Uterus (tissue), 4 donors: Measurements from ENCODE around the gene S100P. TPM values are rescaled to one million over a fixed set of nuclear protein-coding genes. Genes with fewer than 3 reads are reported as not detected.

Source experiments
- DNase-seq, 2 donors: peaks; one replicate each; pipeline ENCODE4 v3.0.0-alpha.2; 2019 to 2020
- H3K27ac ChIP-seq, 2 donors: fragments of 200-600 bp; sonication (generic); 1 replicate in 1 of 2; 2 replicates in 1 of 2; pipeline ENCODE4 v1.5.1; 2016 to 2018
- H3K27me3 ChIP-seq, 2 donors: fragments of 200-600 bp; sonication (generic); one replicate each; pipeline ENCODE4 v1.5.1; 2018 to 2019; ENCODE audit warnings: control low read depth in 1 of 2
- H3K36me3 ChIP-seq, 2 donors: fragments of 200-600 bp; sonication (generic); one replicate each; pipeline ENCODE4 v1.5.1; 2019; ENCODE audit warnings: control low read depth in 1 of 2
- H3K4me1 ChIP-seq, 2 donors: fragments of 200-600 bp; sonication (generic); one replicate each; pipeline ENCODE4 v1.5.1; 2018 to 2019; ENCODE audit warnings: control low read depth in 1 of 2
- H3K4me3 ChIP-seq, 2 donors: fragments of 200-600 bp; sonication (generic); 1 replicate in 1 of 2; 2 replicates in 1 of 2; pipeline ENCODE4 v1.5.1; 2018 to 2019; ENCODE audit warnings: mild to moderate bottlenecking in 1 of 2
- H3K9me3 ChIP-seq, 2 donors: fragments of 200-600 bp; sonication (generic); one replicate each; pipeline ENCODE4 v1.5.1; 2019; ENCODE audit warnings: control low read depth in 1 of 2
- POLR2A ChIP-seq, 2 donors: fragments of 450-650 bp; IDR thresholded peaks; one replicate each; pipeline ENCODE4 v1.6.1; 2016; ENCODE audit warnings: antibody characterized with exemption in 2 of 2, mild to moderate bottlenecking in 1 of 2, moderate library complexity in 1 of 2
- intact Hi-C: fragments of 100-400 bp; cut with DNase I; formaldehyde crosslinking; loops from one replicate; pipeline ENCODE4 v1.15.1; 2023; ENCODE audit warnings: low total_unique reads
- total RNA-seq, 4 donors: library from RNA; depleted of rRNA in 3 of 4; stranded (reverse); fragments of >200 nt in 3 of 4; gene quantifications; one replicate each; pipeline versions ENCODE4 v1.1.0 to v1.2.4, GENCODE V29; 2014 to 2023
- TF ChIP-seq, protein P1 (sequence below), 4 experiments: fragments of 200-600 bp in 2 of 4; fragments of 450-650 bp in 2 of 4; sonication (generic) in 2 of 4; IDR thresholded peaks; one replicate each; pipeline ENCODE4 v1.5.1; 2016 to 2019; ENCODE audit warnings: antibody characterized with exemption in 4 of 4, mild to moderate bottlenecking in 2 of 4, moderate library complexity in 1 of 4
- donor health status: DM: yes; HTN: yes; CAD: no.

The S100P gene
- total RNA-seq, 4 donors from 2014 or later = 0.26 to 1.3 TPM; not detected in 2

DNA sequence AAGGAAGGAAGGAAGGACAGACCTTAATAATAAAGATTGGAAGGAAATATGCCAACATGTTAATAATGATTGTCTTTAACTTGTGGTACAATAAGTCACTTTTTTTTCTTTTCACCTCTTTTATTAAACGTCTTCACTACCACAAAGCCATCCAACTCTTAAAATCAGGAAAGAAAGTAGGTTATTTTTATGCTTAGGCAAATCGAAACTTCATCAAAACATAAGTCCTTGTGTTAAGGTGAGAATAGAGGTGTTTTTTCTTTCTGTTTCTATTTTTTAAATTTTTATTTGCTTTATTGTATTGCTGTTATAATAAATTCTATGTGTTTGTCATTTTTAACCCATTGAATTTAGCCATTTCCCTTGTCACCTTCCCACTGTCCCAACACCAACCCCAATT is 48.8 kb downstream of the S100P start:
- Histone ChIP-seq H3K27ac (no peak overlapping the region), H3K9me3 (no peaks in the 10 kb centered on the region), H3K27me3 (no peaks in the 10 kb centered on the region), H3K4me3 (no peak overlapping the region), H3K36me3 (no peaks in the 10 kb centered on the region), H3K4me1 (peaks cover 0 to 8% of the 10 kb centered on the region in 2 donors)
- intact Hi-C loops = no loop called here
- DNase-seq = no peak
- TF ChIP-seq, protein P1, sequence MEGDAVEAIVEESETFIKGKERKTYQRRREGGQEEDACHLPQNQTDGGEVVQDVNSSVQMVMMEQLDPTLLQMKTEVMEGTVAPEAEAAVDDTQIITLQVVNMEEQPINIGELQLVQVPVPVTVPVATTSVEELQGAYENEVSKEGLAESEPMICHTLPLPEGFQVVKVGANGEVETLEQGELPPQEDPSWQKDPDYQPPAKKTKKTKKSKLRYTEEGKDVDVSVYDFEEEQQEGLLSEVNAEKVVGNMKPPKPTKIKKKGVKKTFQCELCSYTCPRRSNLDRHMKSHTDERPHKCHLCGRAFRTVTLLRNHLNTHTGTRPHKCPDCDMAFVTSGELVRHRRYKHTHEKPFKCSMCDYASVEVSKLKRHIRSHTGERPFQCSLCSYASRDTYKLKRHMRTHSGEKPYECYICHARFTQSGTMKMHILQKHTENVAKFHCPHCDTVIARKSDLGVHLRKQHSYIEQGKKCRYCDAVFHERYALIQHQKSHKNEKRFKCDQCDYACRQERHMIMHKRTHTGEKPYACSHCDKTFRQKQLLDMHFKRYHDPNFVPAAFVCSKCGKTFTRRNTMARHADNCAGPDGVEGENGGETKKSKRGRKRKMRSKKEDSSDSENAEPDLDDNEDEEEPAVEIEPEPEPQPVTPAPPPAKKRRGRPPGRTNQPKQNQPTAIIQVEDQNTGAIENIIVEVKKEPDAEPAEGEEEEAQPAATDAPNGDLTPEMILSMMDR (IDR thresholded peaks at IDR 0.05) = no peak
- no peak for TF ChIP-seq POLR2A (IDR thresholded peaks at IDR 0.05)

DNA sequence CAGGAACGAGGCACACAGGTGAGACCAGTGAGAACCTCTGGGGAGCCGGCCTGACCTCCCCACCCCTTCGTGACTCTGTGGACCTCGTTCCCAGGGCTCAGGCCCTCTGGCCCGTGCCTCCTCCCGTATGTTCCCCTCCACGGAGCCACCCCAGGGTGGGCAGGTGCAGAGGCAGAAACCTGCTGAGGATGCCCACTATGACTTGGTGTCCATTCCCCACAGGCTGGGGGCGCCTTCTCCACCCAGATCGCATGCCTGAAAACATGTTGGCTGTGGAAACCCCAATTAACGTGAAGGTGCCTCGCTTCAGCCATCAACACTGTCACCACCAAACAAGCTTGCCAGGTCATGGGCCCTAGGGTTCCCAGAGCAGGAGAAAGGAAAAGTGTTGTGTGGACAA is 49.3 kb downstream of the S100P start:
- Histone ChIP-seq H3K27me3 (no peaks in the 10 kb centered on the region), H3K4me1 (peaks cover 0 to 9% of the 10 kb centered on the region in 2 donors), H3K4me3 (no peak overlapping the region), H3K27ac (no peak overlapping the region), H3K9me3 (no peaks in the 10 kb centered on the region), H3K36me3 (no peaks in the 10 kb centered on the region)
- intact Hi-C loops = no loop called here
- no peak for DNase-seq
- TF ChIP-seq, protein P1 (IDR thresholded peaks at IDR 0.05) = no peak
- no peak for TF ChIP-seq POLR2A (IDR thresholded peaks at IDR 0.05)

Other genes starting within 250 kb of the S100P start
- 10 to 100 TPM in 3 of 4 donors, 1 to 10 TPM in 1; 2.9 to 49.1 (median 27.3) TPM for gene PPP2R2C, start 221.3 kb upstream of the S100P start, total RNA-seq
- gene MAN2B2, start 118.7 kb upstream of the S100P start, total RNA-seq = 10 to 100 TPM; 14.8 to 30.8 (median 19.2) TPM
- 100 to 1,000 TPM in 3 of 4 donors, 10 to 100 TPM in 1; 29.2 to 263 (median 174) TPM for gene MRFAP1, start 53.2 kb upstream of the S100P start, total RNA-seq
- gene MRFAP1L1, start 16.0 kb downstream of the S100P start, total RNA-seq = 10 to 100 TPM; 56.9 to 99.9 (median 71.7) TPM
- 10 to 100 TPM in 2 of 4 donors, 1 to 10 TPM in 2; 8.5 to 26.6 (median 11.7) TPM for gene BLOC1S4, start 22.3 kb downstream of the S100P start, total RNA-seq
- gene KIAA0232, start 88.8 kb downstream of the S100P start, total RNA-seq = 10 to 100 TPM; 13.8 to 78.8 (median 43.4) TPM
- 10 to 100 TPM; 16.9 to 61.2 (median 28.1) TPM for gene TBC1D14, start 215.9 kb downstream of the S100P start, total RNA-seq